Measurements from ENCODE around the gene ZKSCAN4. TPM values are rescaled to one million over a fixed set of nuclear protein-coding genes. Genes with fewer than 3 reads are reported as not detected.

Gene ZKSCAN4
- polyA plus RNA-seq, 2 of the 4 experiments (the other 2 are of a cell fraction) = 1.8 to 2.3 TPM

DNA sequence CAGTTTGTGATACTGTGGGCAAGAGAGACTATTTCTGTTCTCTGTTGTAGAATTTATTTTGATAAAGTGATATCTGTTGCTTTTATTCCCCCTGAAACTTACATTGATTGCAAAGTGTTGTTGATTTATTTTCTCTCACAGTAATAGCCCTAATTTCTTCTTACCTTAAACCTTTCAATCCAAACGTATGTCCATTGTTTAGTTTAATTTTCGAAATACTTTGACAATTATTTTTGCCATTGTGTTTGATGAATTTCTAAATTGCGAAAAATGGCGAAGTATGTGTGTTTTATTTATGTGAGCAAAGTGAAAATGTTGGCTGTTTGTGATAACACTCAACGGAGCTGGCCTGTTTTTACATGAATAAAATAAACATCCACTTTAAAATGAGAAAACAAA, 14.5 kb upstream of the ZKSCAN4 start:
- DNase-seq (ENCODE audit: low read depth in 1 of 2, low spot score in 1 of 2) (no peak), ATAC-seq (no peak), FAIRE-seq (no peak)
- CTCF ChIA-PET = interaction anchor here (1.3 to 1.7 kb wide), 2 partner anchors 32 to 89 kb away, joined by 4 to 6 read pairs; no protein-coding TSS in a partner anchor
- Histone ChIP-seq H3K9me3 (no peaks in the 10 kb centered on the region), H3K4me2 (peak overlapping the region; percentile 69), H3K27ac (peak overlapping the region; percentile 93 to 96), H3K4me1 (peaks cover 25% of the 10 kb centered on the region), H3K4me3 (peak overlapping the region; percentile 68)
- POLR2A ChIA-PET = interaction anchor here (0.6 to 1.6 kb wide), 10 partner anchors 14 to 715 kb away, joined by 3 to 25 read pairs (median 6); partner anchors contain the start of genes PGBD1, ZKSCAN3, ZKSCAN4 and ZSCAN31
- 0% methylated on average over 5 of the region's 5 CpGs for WGBS (ENCODE audit: missing lambda C conversion rate)
- TF ChIP-seq HEYL (CRISPR knock-in tag; IDR thresholded peaks at IDR 0.05) (no peak), E2F6 (IDR thresholded peaks at IDR 0.05; ENCODE audit: borderline replicate concordance, low read depth) (no peak), SREBF2 (IDR thresholded peaks at IDR 0.05) (no peak), CHD4 (IDR thresholded peaks at IDR 0.05; ENCODE audit: borderline replicate concordance) (no peak), ZSCAN20 (CRISPR knock-in tag; IDR thresholded peaks at IDR 0.05) (no peak), MYC (IDR thresholded peaks at IDR 0.05; ENCODE audit: borderline replicate concordance, low read length) (no peak), CEBPB (IDR thresholded peaks at IDR 0.05) (no peak), REST (IDR thresholded peaks at IDR 0.05) (no peak), POLR2A (IDR thresholded peaks at IDR 0.05; ENCODE audit: low read length) (no peak), HDAC2 (IDR thresholded peaks at IDR 0.05) (no peak), ESRRA (IDR thresholded peaks at IDR 0.05; ENCODE audit: borderline replicate concordance, low read length) (no peak), CHD2 (IDR thresholded peaks at IDR 0.05; ENCODE audit: low read length, partially characterized antibody) (no peak), POLR2AphosphoS2 (conservative IDR thresholded peaks at IDR 0.05; ENCODE audit: low read length) (no peak), FOSL2 (IDR thresholded peaks at IDR 0.05) (no peak), FOSL2 (CRISPR knock-in tag; IDR thresholded peaks at IDR 0.05) (no peak)
- TF ChIP-seq, protein P1, sequence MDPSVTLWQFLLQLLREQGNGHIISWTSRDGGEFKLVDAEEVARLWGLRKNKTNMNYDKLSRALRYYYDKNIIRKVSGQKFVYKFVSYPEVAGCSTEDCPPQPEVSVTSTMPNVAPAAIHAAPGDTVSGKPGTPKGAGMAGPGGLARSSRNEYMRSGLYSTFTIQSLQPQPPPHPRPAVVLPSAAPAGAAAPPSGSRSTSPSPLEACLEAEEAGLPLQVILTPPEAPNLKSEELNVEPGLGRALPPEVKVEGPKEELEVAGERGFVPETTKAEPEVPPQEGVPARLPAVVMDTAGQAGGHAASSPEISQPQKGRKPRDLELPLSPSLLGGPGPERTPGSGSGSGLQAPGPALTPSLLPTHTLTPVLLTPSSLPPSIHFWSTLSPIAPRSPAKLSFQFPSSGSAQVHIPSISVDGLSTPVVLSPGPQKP (IDR thresholded peaks at IDR 0.05; ENCODE audit: low read depth, low read length) = no peak

- Histone ChIP-seq H3K4me1 (peaks cover 25% of the 10 kb centered on the region), H3K9me3 (no peaks in the 10 kb centered on the region), H3K27ac (no peak overlapping the region), H3K4me3 (no peak overlapping the region), H3K4me2 (no peak overlapping the region)
- DNase-seq (ENCODE audit: low read depth in 1 of 2, low spot score in 1 of 2) = no peak
- 57% methylated on average over 4 of the region's 4 CpGs for WGBS (ENCODE audit: missing lambda C conversion rate)
- TF ChIP-seq FOSB (CRISPR knock-in tag; IDR thresholded peaks at IDR 0.05) (no peak), HOXB5 (CRISPR knock-in tag; IDR thresholded peaks at IDR 0.05) (no peak), HMGXB4 (CRISPR knock-in tag; IDR thresholded peaks at IDR 0.05; ENCODE audit: borderline replicate concordance) (no peak), HDAC2 (IDR thresholded peaks at IDR 0.05) (no peak), GATA3 (IDR thresholded peaks at IDR 0.05; ENCODE audit: borderline replicate concordance) (no peak), BHLHE40 (IDR thresholded peaks at IDR 0.05; ENCODE audit: low read depth, low read length) (no peak), SREBF2 (IDR thresholded peaks at IDR 0.05) (no peak), RNF2 (IDR thresholded peaks at IDR 0.05; ENCODE audit: borderline replicate concordance, low read depth) (no peak), TP53 (CRISPR knock-in tag; IDR thresholded peaks at IDR 0.05) (no peak), RFX5 (IDR thresholded peaks at IDR 0.05) (no peak)
- TF ChIP-seq, protein P2, sequence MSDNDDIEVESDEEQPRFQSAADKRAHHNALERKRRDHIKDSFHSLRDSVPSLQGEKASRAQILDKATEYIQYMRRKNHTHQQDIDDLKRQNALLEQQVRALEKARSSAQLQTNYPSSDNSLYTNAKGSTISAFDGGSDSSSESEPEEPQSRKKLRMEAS (IDR thresholded peaks at IDR 0.05) = no peak
- ATAC-seq = no peak
- ChIA-PET POLR2A (interaction anchor here (1.1 kb wide), 1 partner anchor 70 kb away, joined by 3 read pairs; no protein-coding TSS in a partner anchor), CTCF (interaction anchor here (0.6 to 0.8 kb wide), 2 partner anchors 90 to 1108 kb away, joined by 3 to 5 read pairs; no protein-coding TSS in a partner anchor)
- no peak for FAIRE-seq
These were observed 12.8 kb upstream of the ZKSCAN4 start for GRCh38 chr6:28264834-28265401.
